Measurements from ENCODE around the gene SCYGR7. TPM values are rescaled to one million over a fixed set of nuclear protein-coding genes. Genes with fewer than 3 reads are reported as not detected.

SCYGR7 gene
- total RNA-seq, 1 donor from 2014 or later, result not detected

- Mint-ChIP-seq H3K27ac (ENCODE audit: unreplicated experiment) (no peak overlapping the region), H3K36me3 (ENCODE audit: low read depth) (no peaks in the 10 kb centered on the region), H3K9me3 (no peaks in the 10 kb centered on the region), H3K4me3 (no peak overlapping the region), H3K27me3 (ENCODE audit: low read depth) (peaks cover 2% of the 10 kb centered on the region), H3K4me1 (no peaks in the 10 kb centered on the region)
- TF ChIP-seq, protein P1, sequence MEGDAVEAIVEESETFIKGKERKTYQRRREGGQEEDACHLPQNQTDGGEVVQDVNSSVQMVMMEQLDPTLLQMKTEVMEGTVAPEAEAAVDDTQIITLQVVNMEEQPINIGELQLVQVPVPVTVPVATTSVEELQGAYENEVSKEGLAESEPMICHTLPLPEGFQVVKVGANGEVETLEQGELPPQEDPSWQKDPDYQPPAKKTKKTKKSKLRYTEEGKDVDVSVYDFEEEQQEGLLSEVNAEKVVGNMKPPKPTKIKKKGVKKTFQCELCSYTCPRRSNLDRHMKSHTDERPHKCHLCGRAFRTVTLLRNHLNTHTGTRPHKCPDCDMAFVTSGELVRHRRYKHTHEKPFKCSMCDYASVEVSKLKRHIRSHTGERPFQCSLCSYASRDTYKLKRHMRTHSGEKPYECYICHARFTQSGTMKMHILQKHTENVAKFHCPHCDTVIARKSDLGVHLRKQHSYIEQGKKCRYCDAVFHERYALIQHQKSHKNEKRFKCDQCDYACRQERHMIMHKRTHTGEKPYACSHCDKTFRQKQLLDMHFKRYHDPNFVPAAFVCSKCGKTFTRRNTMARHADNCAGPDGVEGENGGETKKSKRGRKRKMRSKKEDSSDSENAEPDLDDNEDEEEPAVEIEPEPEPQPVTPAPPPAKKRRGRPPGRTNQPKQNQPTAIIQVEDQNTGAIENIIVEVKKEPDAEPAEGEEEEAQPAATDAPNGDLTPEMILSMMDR (conservative IDR thresholded peaks at IDR 0.05), result no peak
- no peak for DNase-seq (ENCODE audit: low read depth, low spot score)
Measured at GRCh38 chr2:227703280-227703732, 24.8 kb upstream of the SCYGR7 start.

- H3K27me3 Mint-ChIP-seq (ENCODE audit: low read depth), result peaks cover 2% of the 10 kb centered on the region
- H3K36me3 Mint-ChIP-seq (ENCODE audit: low read depth), result no peaks in the 10 kb centered on the region
- no peak for DNase-seq (ENCODE audit: low read depth, low spot score)
- no peak overlapping the region for H3K27ac Mint-ChIP-seq (ENCODE audit: unreplicated experiment)
- no peaks in the 10 kb centered on the region for H3K9me3 Mint-ChIP-seq
- H3K4me1 Mint-ChIP-seq, result no peaks in the 10 kb centered on the region
- no peak overlapping the region for H3K4me3 Mint-ChIP-seq
- TF ChIP-seq, protein P1 (conservative IDR thresholded peaks at IDR 0.05), result no peak
Measured at GRCh38 chr2:227703961-227704360, 24.2 kb upstream of the SCYGR7 start.

DNA sequence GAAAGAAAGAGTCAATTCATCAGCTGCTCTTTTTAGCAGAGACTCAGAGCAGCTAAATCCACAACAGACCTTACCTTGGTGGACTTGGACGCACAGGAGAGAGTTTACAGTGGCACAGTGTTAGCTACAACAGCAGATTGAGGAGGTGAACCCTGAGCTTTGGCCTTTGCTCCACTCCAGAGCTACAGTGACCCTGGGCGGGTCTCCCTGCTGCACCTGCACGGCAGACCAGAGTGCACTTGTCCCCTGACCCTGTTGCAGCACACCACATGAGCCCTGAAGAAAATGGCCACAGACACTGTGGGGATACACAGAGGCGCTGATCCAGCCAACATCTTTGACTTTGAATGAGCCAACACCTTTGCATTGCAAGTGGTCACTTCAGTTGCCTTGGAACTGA, 21.3 kb upstream of the SCYGR7 start:
- Mint-ChIP-seq H3K36me3 (ENCODE audit: low read depth) (no peaks in the 10 kb centered on the region), H3K4me1 (no peaks in the 10 kb centered on the region), H3K9me3 (no peaks in the 10 kb centered on the region), H3K27ac (ENCODE audit: unreplicated experiment) (no peak overlapping the region), H3K27me3 (ENCODE audit: low read depth) (peaks cover 2% of the 10 kb centered on the region), H3K4me3 (no peak overlapping the region)
- no peak for DNase-seq (ENCODE audit: low read depth, low spot score)
- TF ChIP-seq, protein P1 (conservative IDR thresholded peaks at IDR 0.05), result no peak

- no peaks in the 10 kb centered on the region for H3K36me3 Mint-ChIP-seq (ENCODE audit: low read depth)
- no peaks in the 10 kb centered on the region for H3K9me3 Mint-ChIP-seq
- TF ChIP-seq, protein P1 (conservative IDR thresholded peaks at IDR 0.05), result no peak
- no peak overlapping the region for H3K4me3 Mint-ChIP-seq
- no peaks in the 10 kb centered on the region for H3K4me1 Mint-ChIP-seq
- H3K27me3 Mint-ChIP-seq (ENCODE audit: low read depth), result peaks cover 2% of the 10 kb centered on the region
- no peak for DNase-seq (ENCODE audit: low read depth, low spot score)
- no peak overlapping the region for H3K27ac Mint-ChIP-seq (ENCODE audit: unreplicated experiment)
Measured at GRCh38 chr2:227707390-227707789, 20.7 kb upstream of the SCYGR7 start.

GRCh38 chr2:227710986-227711385, 17.1 kb upstream of the SCYGR7 start:
- Mint-ChIP-seq H3K4me3 (no peak overlapping the region), H3K36me3 (ENCODE audit: low read depth) (no peaks in the 10 kb centered on the region), H3K9me3 (no peaks in the 10 kb centered on the region), H3K27me3 (ENCODE audit: low read depth) (peaks cover 4% of the 10 kb centered on the region), H3K27ac (ENCODE audit: unreplicated experiment) (no peak overlapping the region), H3K4me1 (no peaks in the 10 kb centered on the region)
- TF ChIP-seq, protein P1 (conservative IDR thresholded peaks at IDR 0.05), result no peak
- no peak for DNase-seq (ENCODE audit: low read depth, low spot score)

GRCh38 chr2:227713291-227713690, 14.8 kb upstream of the SCYGR7 start:
- TF ChIP-seq, protein P1 (conservative IDR thresholded peaks at IDR 0.05), result no peak
- Mint-ChIP-seq H3K36me3 (ENCODE audit: low read depth) (no peaks in the 10 kb centered on the region), H3K27me3 (ENCODE audit: low read depth) (peaks cover 23% of the 10 kb centered on the region), H3K27ac (ENCODE audit: unreplicated experiment) (no peak overlapping the region), H3K9me3 (no peaks in the 10 kb centered on the region), H3K4me1 (peaks cover 4% of the 10 kb centered on the region), H3K4me3 (no peak overlapping the region)
- no peak for DNase-seq (ENCODE audit: low read depth, low spot score)

All from neural crest cell (in vitro differentiated cells).